GM19452 (cell line): ENCODE results near the gene NAIF1.
"Not testable (repeated sequence)": the region's sequence is repeated elsewhere in the genome, so short reads cannot be mapped to it uniquely, and the experiment has no call there.

Experiments used
- ATAC-seq: cut with Tn5 transposase; IDR thresholded peaks from one replicate; pipeline ENCODE4 v1.9.1; 2021; ENCODE audit not compliant: unreplicated experiment

The NAIF1 gene

GRCh38 chr9:128062846-128063831 lies 4.0 kb downstream of the NAIF1 start:
- no peak for ATAC-seq

GRCh38 chr9:128062279-128062678 lies 4.8 kb downstream of the NAIF1 start:
- no peak for ATAC-seq

- ATAC-seq = no peak
Measured at GRCh38 chr9:128061275-128061960, 5.7 kb downstream of the NAIF1 start.

- no peak for ATAC-seq
Measured at GRCh38 chr9:128059365-128059983, 7.6 kb downstream of the NAIF1 start.

GRCh38 chr9:128057724-128058409 lies 9.3 kb downstream of the NAIF1 start:
- ATAC-seq = no peak

- ATAC-seq = no peak
Measured at GRCh38 chr9:128056887-128057723, 10.0 kb downstream of the NAIF1 start.

GRCh38 chr9:128056086-128056485 lies 11.0 kb downstream of the NAIF1 start:
- no peak for ATAC-seq

- ATAC-seq = no peak
Measured at GRCh38 chr9:128055344-128056040, 11.6 kb downstream of the NAIF1 start.

- ATAC-seq = no peak
Measured at GRCh38 chr9:128054087-128054486, 13.0 kb downstream of the NAIF1 start.

- no peak for ATAC-seq
Measured at GRCh38 chr9:128053560-128053959, 13.6 kb downstream of the NAIF1 start.

- no peak for ATAC-seq
Measured at GRCh38 chr9:128051932-128052709, 15.0 kb downstream of the NAIF1 start.

GRCh38 chr9:128049843-128050242 lies 17.3 kb downstream of the NAIF1 start:
- no peak for ATAC-seq

GRCh38 chr9:128048663-128049062 lies 18.5 kb downstream of the NAIF1 start:
- ATAC-seq = no peak

- ATAC-seq = no peak
Measured at GRCh38 chr9:128047231-128047630, 19.9 kb downstream of the NAIF1 start.

- ATAC-seq = no peak
Measured at GRCh38 chr9:128045831-128046230, 21.3 kb downstream of the NAIF1 start.

- ATAC-seq = not testable (repeated sequence)
Measured at GRCh38 chr9:128045409-128045808, 21.7 kb downstream of the NAIF1 start.

- no peak for ATAC-seq
Measured at GRCh38 chr9:128043467-128043868, 23.7 kb downstream of the NAIF1 start.

- ATAC-seq = no peak
Measured at GRCh38 chr9:128042043-128042442, 25.1 kb downstream of the NAIF1 start.

GRCh38 chr9:128040783-128041182 lies 26.3 kb downstream of the NAIF1 start:
- ATAC-seq = not testable (repeated sequence)
